GM12872 (cell line): Measurements from ENCODE around the gene ASB2.

Experiments
- CTCF ChIP-seq: IDR thresholded peaks from 3 replicates; pipeline ENCODE4 v1.5.1; 2011; ENCODE audit warnings: low read depth, mild to moderate bottlenecking, low read length, moderate library complexity; ENCODE audit not compliant: insufficient read depth

ASB2 gene

GRCh38 chr14:93902619-93903307 lies 73.6 kb downstream of the ASB2 start:
- no peak for TF ChIP-seq CTCF

- no peak for TF ChIP-seq CTCF
Observed at GRCh38 chr14:93901813-93902212, 74.6 kb downstream of the ASB2 start.

- TF ChIP-seq CTCF, result no peak
Observed at GRCh38 chr14:93898731-93899130, 77.6 kb downstream of the ASB2 start.

GRCh38 chr14:93898081-93898611 lies 78.2 kb downstream of the ASB2 start:
- TF ChIP-seq CTCF, result no peak

- no peak for TF ChIP-seq CTCF
Observed at GRCh38 chr14:93897476-93897845, 78.9 kb downstream of the ASB2 start.

GRCh38 chr14:93895023-93895604 lies 81.3 kb downstream of the ASB2 start:
- TF ChIP-seq CTCF, result no peak

GRCh38 chr14:93893661-93894261 lies 82.6 kb downstream of the ASB2 start:
- TF ChIP-seq CTCF, result no peak
